Measurements from ENCODE around the gene CIRBP. TPM values are rescaled to one million over a fixed set of nuclear protein-coding genes. Genes with fewer than 3 reads are reported as not detected.

CIRBP gene
- total and polyA plus RNA-seq, 2 of the 13 experiments (the other 11 are each of a cell fraction or from before 2014, with no cell fraction given), result 133 to 140 TPM

DNA sequence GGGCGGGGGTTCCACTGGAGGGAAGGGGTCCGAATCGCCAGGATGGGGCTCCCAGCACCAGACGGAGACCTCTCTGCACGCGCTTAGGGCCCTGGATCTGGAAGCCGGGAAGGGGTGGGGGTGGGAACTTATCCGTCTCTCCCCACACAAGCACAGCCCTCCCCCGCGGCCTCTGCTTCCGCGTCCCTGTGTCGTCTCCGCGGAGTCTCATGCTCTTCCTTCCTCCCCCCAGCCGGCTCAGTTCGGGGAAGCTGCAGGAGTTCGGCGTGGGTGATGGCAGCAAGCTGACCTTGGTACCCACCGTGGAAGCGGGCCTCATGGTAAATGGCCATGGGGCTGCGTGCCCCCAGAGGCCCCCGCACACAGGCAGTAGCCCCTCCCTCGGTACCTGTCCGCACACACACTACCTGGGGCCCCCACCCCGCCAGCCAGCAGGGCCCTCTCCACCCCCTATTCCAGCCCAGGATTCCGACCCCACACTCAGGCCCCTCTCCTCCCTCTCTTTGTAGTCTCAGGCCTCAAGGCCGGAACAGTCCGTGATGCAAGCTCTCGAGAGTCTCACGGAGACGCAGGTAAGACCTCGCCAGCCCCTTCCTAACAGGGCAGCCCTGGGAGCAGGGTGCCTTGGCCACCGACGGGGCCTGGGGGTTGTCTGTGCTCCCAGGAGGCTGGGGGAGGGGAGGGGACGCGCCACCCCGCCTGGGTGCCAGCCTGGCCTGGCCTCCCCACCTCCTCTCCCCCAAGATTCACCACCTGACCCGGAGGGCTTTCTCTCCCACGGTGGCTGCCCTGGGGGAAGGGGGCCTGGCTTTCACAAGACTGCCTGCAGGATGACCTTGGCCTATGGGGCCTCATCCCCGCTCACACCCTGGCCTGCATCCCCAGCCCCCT lies 17.6 kb upstream of the CIRBP start (continued):
- TF ChIP-seq POLR2A (IDR thresholded peaks at IDR 0.05; ENCODE audit: insufficient read depth in 1 of 2, low read depth in 2 of 2, low read length in 2 of 2), result peak; percentile 51 to 57; a peak in 3 of 4 replicates
- TF ChIP-seq SRSF4 (IDR thresholded peaks at IDR 0.05; ENCODE audit: low read depth, low read length, poor library complexity, severe bottlenecking), result no peak
- TF ChIP-seq NFE2L1 (CRISPR knock-in tag; IDR thresholded peaks at IDR 0.05; ENCODE audit: borderline replicate concordance), result no peak
- peak; percentile 64; the same call in 1 of the 2 replicates for TF ChIP-seq ZNF605 (CRISPR knock-in tag; IDR thresholded peaks at IDR 0.05)
- TF ChIP-seq SMARCC2 (IDR thresholded peaks at IDR 0.05), result no peak
- TF ChIP-seq, protein P1, sequence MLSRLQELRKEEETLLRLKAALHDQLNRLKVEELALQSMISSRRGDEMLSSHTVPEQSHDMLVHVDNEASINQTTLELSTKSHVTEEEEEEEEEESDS (CRISPR knock-in tag; IDR thresholded peaks at IDR 0.05; ENCODE audit: borderline replicate concordance), result no peak
- TF ChIP-seq, protein P2, sequence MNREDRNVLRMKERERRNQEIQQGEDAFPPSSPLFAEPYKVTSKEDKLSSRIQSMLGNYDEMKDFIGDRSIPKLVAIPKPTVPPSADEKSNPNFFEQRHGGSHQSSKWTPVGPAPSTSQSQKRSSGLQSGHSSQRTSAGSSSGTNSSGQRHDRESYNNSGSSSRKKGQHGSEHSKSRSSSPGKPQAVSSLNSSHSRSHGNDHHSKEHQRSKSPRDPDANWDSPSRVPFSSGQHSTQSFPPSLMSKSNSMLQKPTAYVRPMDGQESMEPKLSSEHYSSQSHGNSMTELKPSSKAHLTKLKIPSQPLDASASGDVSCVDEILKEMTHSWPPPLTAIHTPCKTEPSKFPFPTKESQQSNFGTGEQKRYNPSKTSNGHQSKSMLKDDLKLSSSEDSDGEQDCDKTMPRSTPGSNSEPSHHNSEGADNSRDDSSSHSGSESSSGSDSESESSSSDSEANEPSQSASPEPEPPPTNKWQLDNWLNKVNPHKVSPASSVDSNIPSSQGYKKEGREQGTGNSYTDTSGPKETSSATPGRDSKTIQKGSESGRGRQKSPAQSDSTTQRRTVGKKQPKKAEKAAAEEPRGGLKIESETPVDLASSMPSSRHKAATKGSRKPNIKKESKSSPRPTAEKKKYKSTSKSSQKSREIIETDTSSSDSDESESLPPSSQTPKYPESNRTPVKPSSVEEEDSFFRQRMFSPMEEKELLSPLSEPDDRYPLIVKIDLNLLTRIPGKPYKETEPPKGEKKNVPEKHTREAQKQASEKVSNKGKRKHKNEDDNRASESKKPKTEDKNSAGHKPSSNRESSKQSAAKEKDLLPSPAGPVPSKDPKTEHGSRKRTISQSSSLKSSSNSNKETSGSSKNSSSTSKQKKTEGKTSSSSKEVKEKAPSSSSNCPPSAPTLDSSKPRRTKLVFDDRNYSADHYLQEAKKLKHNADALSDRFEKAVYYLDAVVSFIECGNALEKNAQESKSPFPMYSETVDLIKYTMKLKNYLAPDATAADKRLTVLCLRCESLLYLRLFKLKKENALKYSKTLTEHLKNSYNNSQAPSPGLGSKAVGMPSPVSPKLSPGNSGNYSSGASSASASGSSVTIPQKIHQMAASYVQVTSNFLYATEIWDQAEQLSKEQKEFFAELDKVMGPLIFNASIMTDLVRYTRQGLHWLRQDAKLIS (CRISPR knock-in tag; IDR thresholded peaks at IDR 0.05), result no peak; the same call in 1 of the 2 replicates
- peak; percentile 38 for TF ChIP-seq TAF1 (CRISPR knock-in tag; IDR thresholded peaks at IDR 0.05)
- no peak for TF ChIP-seq ATRX (CRISPR knock-in tag; IDR thresholded peaks at IDR 0.05; ENCODE audit: borderline replicate concordance)
- no peak for TF ChIP-seq FOXJ3 (CRISPR knock-in tag; IDR thresholded peaks at IDR 0.05; ENCODE audit: borderline replicate concordance)
- no peak for TF ChIP-seq GTF2F1 (IDR thresholded peaks at IDR 0.05; ENCODE audit: low read length)
- TF ChIP-seq ZNF563 (CRISPR knock-in tag; IDR thresholded peaks at IDR 0.05), result 0 out of 2 replicates have a peak, but pooled peaks have one; percentile 45
- TF ChIP-seq SIX1 (CRISPR knock-in tag; IDR thresholded peaks at IDR 0.05; ENCODE audit: borderline replicate concordance), result no peak

Data from HepG2 (cell line).